ENCODE data around the gene PRODH.
"Not testable (repeated sequence)": the region's sequence is repeated elsewhere in the genome, so short reads cannot be mapped to it uniquely, and the experiment has no call there.

Gene PRODH

GRCh38 chr22:18966748-18967147 lies 30.7 kb upstream of the PRODH start:
- ChIA-PET POLR2A (no interaction called here), CTCF (no interaction called here)
- no peak for DNase-seq (ENCODE audit: extremely low spot score)
- TF ChIP-seq SP1 (IDR thresholded peaks at IDR 0.05) (no peak), FOXA1 (IDR thresholded peaks at IDR 0.05) (no peak), ZNF384 (IDR thresholded peaks at IDR 0.05) (no peak), HDGF (IDR thresholded peaks at IDR 0.05; ENCODE audit: borderline replicate concordance) (no peak), ELF4 (IDR thresholded peaks at IDR 0.05) (no peak), BHLHE40 (IDR thresholded peaks at IDR 0.05; ENCODE audit: borderline replicate concordance) (no peak), FOXM1 (IDR thresholded peaks at IDR 0.05; ENCODE audit: borderline replicate concordance) (no peak), LEF1 (IDR thresholded peaks at IDR 0.05; ENCODE audit: borderline replicate concordance) (no peak), TARDBP (IDR thresholded peaks at IDR 0.05) (no peak), CTBP1 (IDR thresholded peaks at IDR 0.05; ENCODE audit: borderline replicate concordance) (no peak), ARNT (IDR thresholded peaks at IDR 0.05) (no peak), NFRKB (IDR thresholded peaks at IDR 0.05) (no peak), L3MBTL2 (conservative IDR thresholded peaks at IDR 0.05) (no peak)

- DNase-seq (ENCODE audit: extremely low spot score) = no peak
- CTCF ChIA-PET = no interaction called here
- POLR2A ChIA-PET = interaction anchor here (0.8 kb wide), 1 partner anchor 59 kb away, joined by 3 read pairs; the partner anchor contains the start of gene DGCR6
- no peak for TF ChIP-seq FOXK2 (IDR thresholded peaks at IDR 0.05)
- no peak for TF ChIP-seq PKNOX1 (IDR thresholded peaks at IDR 0.05)
- TF ChIP-seq SP1 (IDR thresholded peaks at IDR 0.05) = no peak
- TF ChIP-seq LEF1 (IDR thresholded peaks at IDR 0.05; ENCODE audit: borderline replicate concordance) = no peak
- no peak for TF ChIP-seq TARDBP (IDR thresholded peaks at IDR 0.05)
- TF ChIP-seq L3MBTL2 (conservative IDR thresholded peaks at IDR 0.05) = no peak
- TF ChIP-seq ZNF384 (IDR thresholded peaks at IDR 0.05) = no peak
- no peak for TF ChIP-seq HDGF (IDR thresholded peaks at IDR 0.05; ENCODE audit: borderline replicate concordance)
- TF ChIP-seq NFRKB (IDR thresholded peaks at IDR 0.05) = no peak
- no peak for TF ChIP-seq FOXM1 (IDR thresholded peaks at IDR 0.05; ENCODE audit: borderline replicate concordance)
- TF ChIP-seq SUZ12 (IDR thresholded peaks at IDR 0.05) = no peak
- no peak for TF ChIP-seq ELF4 (IDR thresholded peaks at IDR 0.05)
- TF ChIP-seq ARNT (IDR thresholded peaks at IDR 0.05) = no peak
- TF ChIP-seq FOXA1 (IDR thresholded peaks at IDR 0.05) = no peak
- no peak for TF ChIP-seq CTBP1 (IDR thresholded peaks at IDR 0.05; ENCODE audit: borderline replicate concordance)
- no peak for TF ChIP-seq BHLHE40 (IDR thresholded peaks at IDR 0.05; ENCODE audit: borderline replicate concordance)
These were observed 29.7 kb upstream of the PRODH start for GRCh38 chr22:18965526-18966421.

- DNase-seq (ENCODE audit: extremely low spot score); CTCF ChIA-PET; POLR2A ChIA-PET: not testable (repeated sequence)
These were observed 28.6 kb upstream of the PRODH start for GRCh38 chr22:18964501-18965265.

- DNase-seq (ENCODE audit: extremely low spot score); CTCF ChIA-PET; POLR2A ChIA-PET: not testable (repeated sequence)
These were observed 28.0 kb upstream of the PRODH start for GRCh38 chr22:18964051-18964450.

- CTCF ChIA-PET = interaction anchor here (0.7 kb wide), 1 partner anchor 667 kb away, joined by 4 read pairs; no protein-coding TSS in a partner anchor
- POLR2A ChIA-PET = no interaction called here
- TF ChIP-seq BHLHE40 (IDR thresholded peaks at IDR 0.05; ENCODE audit: borderline replicate concordance) = no peak
- TF ChIP-seq SP1 (IDR thresholded peaks at IDR 0.05) = no peak
- no peak for TF ChIP-seq SUZ12 (IDR thresholded peaks at IDR 0.05)
- no peak for TF ChIP-seq FOXK2 (IDR thresholded peaks at IDR 0.05)
- no peak for TF ChIP-seq TARDBP (IDR thresholded peaks at IDR 0.05)
- no peak for TF ChIP-seq LEF1 (IDR thresholded peaks at IDR 0.05; ENCODE audit: borderline replicate concordance)
- TF ChIP-seq L3MBTL2 (conservative IDR thresholded peaks at IDR 0.05) = no peak
- TF ChIP-seq NFRKB (IDR thresholded peaks at IDR 0.05) = no peak
- DNase-seq (ENCODE audit: extremely low spot score) = no peak
These were observed 26.2 kb upstream of the PRODH start for GRCh38 chr22:18962308-18962635.

GRCh38 chr22:18961632-18962307 lies 25.7 kb upstream of the PRODH start:
- POLR2A ChIA-PET; DNase-seq (ENCODE audit: extremely low spot score): not testable (repeated sequence)
- CTCF ChIA-PET = interaction anchor here (0.7 kb wide), 1 partner anchor 668 kb away, joined by 4 read pairs; no protein-coding TSS in a partner anchor

GRCh38 chr22:18961201-18961600 lies 25.1 kb upstream of the PRODH start:
- DNase-seq (ENCODE audit: extremely low spot score); CTCF ChIA-PET: not testable (repeated sequence)

GRCh38 chr22:18960166-18960820 lies 24.2 kb upstream of the PRODH start:
- CTCF ChIA-PET; DNase-seq (ENCODE audit: extremely low spot score); POLR2A ChIA-PET: not testable (repeated sequence)

More at GRCh38 chr22:18961201-18961600, 25.1 kb upstream of the PRODH start:
- POLR2A ChIA-PET = not testable (repeated sequence)

- DNase-seq (ENCODE audit: extremely low spot score); POLR2A ChIA-PET; CTCF ChIA-PET: not testable (repeated sequence)
These were observed 23.6 kb upstream of the PRODH start for GRCh38 chr22:18959741-18960140.

- DNase-seq (ENCODE audit: extremely low spot score); POLR2A ChIA-PET; CTCF ChIA-PET: not testable (repeated sequence)
These were observed 23.2 kb upstream of the PRODH start for GRCh38 chr22:18959266-18959665.

GRCh38 chr22:18958738-18959137 lies 22.6 kb upstream of the PRODH start:
- CTCF ChIA-PET; DNase-seq (ENCODE audit: extremely low spot score); POLR2A ChIA-PET: not testable (repeated sequence)

- POLR2A ChIA-PET; CTCF ChIA-PET; DNase-seq (ENCODE audit: extremely low spot score): not testable (repeated sequence)
These were observed 22.2 kb upstream of the PRODH start for GRCh38 chr22:18958321-18958705.

All from HEK293T (cell line).